ENCODE data around the gene CXCL5. TPM values are rescaled to one million over a fixed set of nuclear protein-coding genes. Genes with fewer than 3 reads are reported as not detected.
A peak's percentile ranks its signal among the peaks of the same experiment; 100 is the strongest.

CXCL5 gene
- polyA plus RNA-seq, 1 of the 3 experiments (the other 2 are of a cell fraction) = 0.02 TPM

- no peak for TF ChIP-seq NFIC (IDR thresholded peaks at IDR 0.05; ENCODE audit: borderline replicate concordance)
- TF ChIP-seq, protein P1, sequence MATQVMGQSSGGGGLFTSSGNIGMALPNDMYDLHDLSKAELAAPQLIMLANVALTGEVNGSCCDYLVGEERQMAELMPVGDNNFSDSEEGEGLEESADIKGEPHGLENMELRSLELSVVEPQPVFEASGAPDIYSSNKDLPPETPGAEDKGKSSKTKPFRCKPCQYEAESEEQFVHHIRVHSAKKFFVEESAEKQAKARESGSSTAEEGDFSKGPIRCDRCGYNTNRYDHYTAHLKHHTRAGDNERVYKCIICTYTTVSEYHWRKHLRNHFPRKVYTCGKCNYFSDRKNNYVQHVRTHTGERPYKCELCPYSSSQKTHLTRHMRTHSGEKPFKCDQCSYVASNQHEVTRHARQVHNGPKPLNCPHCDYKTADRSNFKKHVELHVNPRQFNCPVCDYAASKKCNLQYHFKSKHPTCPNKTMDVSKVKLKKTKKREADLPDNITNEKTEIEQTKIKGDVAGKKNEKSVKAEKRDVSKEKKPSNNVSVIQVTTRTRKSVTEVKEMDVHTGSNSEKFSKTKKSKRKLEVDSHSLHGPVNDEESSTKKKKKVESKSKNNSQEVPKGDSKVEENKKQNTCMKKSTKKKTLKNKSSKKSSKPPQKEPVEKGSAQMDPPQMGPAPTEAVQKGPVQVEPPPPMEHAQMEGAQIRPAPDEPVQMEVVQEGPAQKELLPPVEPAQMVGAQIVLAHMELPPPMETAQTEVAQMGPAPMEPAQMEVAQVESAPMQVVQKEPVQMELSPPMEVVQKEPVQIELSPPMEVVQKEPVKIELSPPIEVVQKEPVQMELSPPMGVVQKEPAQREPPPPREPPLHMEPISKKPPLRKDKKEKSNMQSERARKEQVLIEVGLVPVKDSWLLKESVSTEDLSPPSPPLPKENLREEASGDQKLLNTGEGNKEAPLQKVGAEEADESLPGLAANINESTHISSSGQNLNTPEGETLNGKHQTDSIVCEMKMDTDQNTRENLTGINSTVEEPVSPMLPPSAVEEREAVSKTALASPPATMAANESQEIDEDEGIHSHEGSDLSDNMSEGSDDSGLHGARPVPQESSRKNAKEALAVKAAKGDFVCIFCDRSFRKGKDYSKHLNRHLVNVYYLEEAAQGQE (IDR thresholded peaks at IDR 0.05; ENCODE audit: low read depth, low read length) = peak; percentile 77; the same call in 1 of the 2 replicates
- Histone ChIP-seq H2AFZ (ENCODE audit: low read depth) (no peak overlapping the region), H3K36me3 (replicated peaks in 1 of 2; ENCODE audit: control insufficient read depth in 1 of 2, insufficient read depth in 2 of 2, low read length in 1 of 2) (no peaks in the 10 kb centered on the region), H3K4me3 (ENCODE audit: low read depth in 2 of 2, low read length in 1 of 2) (no peak overlapping the region), H3K27me3 (ENCODE audit: insufficient read depth) (no peaks in the 10 kb centered on the region), H3F3A (replicated peaks; ENCODE audit: insufficient read depth) (no peaks in the 10 kb centered on the region), H3K4me2 (no peak overlapping the region), H3K9me2 (no peaks in the 10 kb centered on the region), H3K27ac (ENCODE audit: low read depth in 2 of 2, low read length in 1 of 2) (no peak overlapping the region), H3K4me1 (ENCODE audit: control insufficient read depth in 1 of 2, insufficient read depth in 2 of 2, low read depth in 1 of 2, low read length in 1 of 2) (no peaks in the 10 kb centered on the region), H3K9ac (no peak overlapping the region), H3K79me2 (ENCODE audit: insufficient read depth) (no peaks in the 10 kb centered on the region), H3K9me3 (no peaks in the 10 kb centered on the region), H4K20me1 (ENCODE audit: insufficient read depth) (no peaks in the 10 kb centered on the region)
- WGBS (ENCODE audit: low lambda C conversion rate) = 0% methylated on average over 1 of the region's 1 CpG
- ChIA-PET CTCF (no interaction called here), POLR2A (no interaction called here)
- DNase-seq = no peak
Observed at GRCh38 chr4:74014332-74014731, 15.9 kb upstream of the CXCL5 start.

DNA sequence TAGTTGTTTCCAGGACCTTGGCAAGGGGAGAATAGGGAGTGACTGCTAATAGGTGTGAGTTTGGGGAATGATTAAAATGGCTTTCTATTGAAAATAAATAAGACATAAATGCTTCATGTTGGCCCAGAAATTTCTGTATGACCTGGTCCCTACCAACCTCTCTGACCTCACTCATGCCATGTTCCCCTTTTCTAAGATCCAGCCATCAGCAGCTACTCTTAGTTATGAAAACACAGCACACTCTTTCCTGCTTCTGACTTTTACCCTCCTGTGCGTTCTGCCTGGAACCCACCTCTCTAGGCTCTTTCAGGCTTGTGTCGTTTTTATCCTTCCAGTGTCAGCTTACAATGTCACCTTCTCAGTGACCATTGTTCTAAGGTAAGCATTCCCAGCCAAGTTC, 14.8 kb upstream of the CXCL5 start:
- no peaks in the 10 kb centered on the region for H3K4me1 ChIP-seq (ENCODE audit: control insufficient read depth in 1 of 2, insufficient read depth in 2 of 2, low read depth in 1 of 2, low read length in 1 of 2)
- no peak for DNase-seq
- H2AFZ ChIP-seq (ENCODE audit: low read depth) = no peak overlapping the region
- WGBS (ENCODE audit: low lambda C conversion rate) = 7% methylated on average over 2 of the region's 2 CpGs
- no peaks in the 10 kb centered on the region for H4K20me1 ChIP-seq (ENCODE audit: insufficient read depth)
- no peak overlapping the region for H3K27ac ChIP-seq (ENCODE audit: low read depth in 2 of 2, low read length in 1 of 2)
- no peak overlapping the region for H3K4me2 ChIP-seq
- H3F3A ChIP-seq (replicated peaks; ENCODE audit: insufficient read depth) = no peaks in the 10 kb centered on the region
- H3K4me3 ChIP-seq (ENCODE audit: low read depth in 2 of 2, low read length in 1 of 2) = no peak overlapping the region
- H3K9ac ChIP-seq = no peak overlapping the region
- H3K36me3 ChIP-seq (replicated peaks in 1 of 2; ENCODE audit: control insufficient read depth in 1 of 2, insufficient read depth in 2 of 2, low read length in 1 of 2) = no peaks in the 10 kb centered on the region
- no peaks in the 10 kb centered on the region for H3K9me2 ChIP-seq
- TF ChIP-seq SIN3A (IDR thresholded peaks at IDR 0.05; ENCODE audit: borderline replicate concordance, low read depth, low read length) (no peak), EP300 (IDR thresholded peaks at IDR 0.05; ENCODE audit: borderline replicate concordance in 1 of 2, low read depth in 1 of 2, low read length in 1 of 2) (no peak), RFX5 (IDR thresholded peaks at IDR 0.05; ENCODE audit: low read length) (no peak), POLR2AphosphoS5 (IDR thresholded peaks at IDR 0.05; ENCODE audit: low read depth, low read length) (no peak), TAF1 (IDR thresholded peaks at IDR 0.05; ENCODE audit: borderline replicate concordance, low read depth, low read length) (no peak), NRF1 (IDR thresholded peaks at IDR 0.05; ENCODE audit: low read depth, low read length) (no peak), GATA2 (CRISPR knock-in tag; IDR thresholded peaks at IDR 0.05) (no peak), RCOR1 (IDR thresholded peaks at IDR 0.05; ENCODE audit: low read length) (no peak), MEF2A (IDR thresholded peaks at IDR 0.05; ENCODE audit: borderline replicate concordance, low read depth) (no peak), FOXM1 (IDR thresholded peaks at IDR 0.05; ENCODE audit: low read depth) (no peak), GABPA (IDR thresholded peaks at IDR 0.05; ENCODE audit: low read depth) (no peak)
- TF ChIP-seq, protein P2, sequence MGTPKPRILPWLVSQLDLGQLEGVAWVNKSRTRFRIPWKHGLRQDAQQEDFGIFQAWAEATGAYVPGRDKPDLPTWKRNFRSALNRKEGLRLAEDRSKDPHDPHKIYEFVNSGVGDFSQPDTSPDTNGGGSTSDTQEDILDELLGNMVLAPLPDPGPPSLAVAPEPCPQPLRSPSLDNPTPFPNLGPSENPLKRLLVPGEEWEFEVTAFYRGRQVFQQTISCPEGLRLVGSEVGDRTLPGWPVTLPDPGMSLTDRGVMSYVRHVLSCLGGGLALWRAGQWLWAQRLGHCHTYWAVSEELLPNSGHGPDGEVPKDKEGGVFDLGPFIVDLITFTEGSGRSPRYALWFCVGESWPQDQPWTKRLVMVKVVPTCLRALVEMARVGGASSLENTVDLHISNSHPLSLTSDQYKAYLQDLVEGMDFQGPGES (IDR thresholded peaks at IDR 0.05; ENCODE audit: low read depth, low read length) = no peak
- TF ChIP-seq, protein P3, sequence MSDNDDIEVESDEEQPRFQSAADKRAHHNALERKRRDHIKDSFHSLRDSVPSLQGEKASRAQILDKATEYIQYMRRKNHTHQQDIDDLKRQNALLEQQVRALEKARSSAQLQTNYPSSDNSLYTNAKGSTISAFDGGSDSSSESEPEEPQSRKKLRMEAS (IDR thresholded peaks at IDR 0.05; ENCODE audit: low read depth) = no peak
- TF ChIP-seq, protein P4, sequence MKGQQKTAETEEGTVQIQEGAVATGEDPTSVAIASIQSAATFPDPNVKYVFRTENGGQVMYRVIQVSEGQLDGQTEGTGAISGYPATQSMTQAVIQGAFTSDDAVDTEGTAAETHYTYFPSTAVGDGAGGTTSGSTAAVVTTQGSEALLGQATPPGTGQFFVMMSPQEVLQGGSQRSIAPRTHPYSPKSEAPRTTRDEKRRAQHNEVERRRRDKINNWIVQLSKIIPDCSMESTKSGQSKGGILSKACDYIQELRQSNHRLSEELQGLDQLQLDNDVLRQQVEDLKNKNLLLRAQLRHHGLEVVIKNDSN (IDR thresholded peaks at IDR 0.05; ENCODE audit: borderline replicate concordance, low read depth) = no peak
- TF ChIP-seq, protein P5, sequence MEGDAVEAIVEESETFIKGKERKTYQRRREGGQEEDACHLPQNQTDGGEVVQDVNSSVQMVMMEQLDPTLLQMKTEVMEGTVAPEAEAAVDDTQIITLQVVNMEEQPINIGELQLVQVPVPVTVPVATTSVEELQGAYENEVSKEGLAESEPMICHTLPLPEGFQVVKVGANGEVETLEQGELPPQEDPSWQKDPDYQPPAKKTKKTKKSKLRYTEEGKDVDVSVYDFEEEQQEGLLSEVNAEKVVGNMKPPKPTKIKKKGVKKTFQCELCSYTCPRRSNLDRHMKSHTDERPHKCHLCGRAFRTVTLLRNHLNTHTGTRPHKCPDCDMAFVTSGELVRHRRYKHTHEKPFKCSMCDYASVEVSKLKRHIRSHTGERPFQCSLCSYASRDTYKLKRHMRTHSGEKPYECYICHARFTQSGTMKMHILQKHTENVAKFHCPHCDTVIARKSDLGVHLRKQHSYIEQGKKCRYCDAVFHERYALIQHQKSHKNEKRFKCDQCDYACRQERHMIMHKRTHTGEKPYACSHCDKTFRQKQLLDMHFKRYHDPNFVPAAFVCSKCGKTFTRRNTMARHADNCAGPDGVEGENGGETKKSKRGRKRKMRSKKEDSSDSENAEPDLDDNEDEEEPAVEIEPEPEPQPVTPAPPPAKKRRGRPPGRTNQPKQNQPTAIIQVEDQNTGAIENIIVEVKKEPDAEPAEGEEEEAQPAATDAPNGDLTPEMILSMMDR (IDR thresholded peaks at IDR 0.05) = no peak
- TF ChIP-seq, protein P6, sequence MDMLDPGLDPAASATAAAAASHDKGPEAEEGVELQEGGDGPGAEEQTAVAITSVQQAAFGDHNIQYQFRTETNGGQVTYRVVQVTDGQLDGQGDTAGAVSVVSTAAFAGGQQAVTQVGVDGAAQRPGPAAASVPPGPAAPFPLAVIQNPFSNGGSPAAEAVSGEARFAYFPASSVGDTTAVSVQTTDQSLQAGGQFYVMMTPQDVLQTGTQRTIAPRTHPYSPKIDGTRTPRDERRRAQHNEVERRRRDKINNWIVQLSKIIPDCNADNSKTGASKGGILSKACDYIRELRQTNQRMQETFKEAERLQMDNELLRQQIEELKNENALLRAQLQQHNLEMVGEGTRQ (IDR thresholded peaks at IDR 0.05; ENCODE audit: borderline replicate concordance, low read depth, low read length) = no peak
- no peaks in the 10 kb centered on the region; the same call in 1 of the 2 replicates for H3K27me3 ChIP-seq (ENCODE audit: insufficient read depth)
- no peaks in the 10 kb centered on the region for H3K79me2 ChIP-seq (ENCODE audit: insufficient read depth)
- H3K9me3 ChIP-seq = no peaks in the 10 kb centered on the region
- POLR2A ChIA-PET = no interaction called here
- CTCF ChIA-PET = interaction anchor here (0.5 kb wide), 1 partner anchor 43 kb away, joined by 3 read pairs; no protein-coding TSS in a partner anchor

Data from SK-N-SH (cell line).